GM10847 (cell line): ENCODE results near the gene RHBDD1.
A peak's percentile ranks its signal among the peaks of the same experiment; 100 is the strongest.

ENCODE experiments used
- POLR2A ChIP-seq: IDR thresholded peaks from 2 replicates; pipeline ENCODE4 v1.6.1; 2011; ENCODE audit not compliant: insufficient read length; ENCODE audit errors: extremely low read depth

The RHBDD1 gene

DNA sequence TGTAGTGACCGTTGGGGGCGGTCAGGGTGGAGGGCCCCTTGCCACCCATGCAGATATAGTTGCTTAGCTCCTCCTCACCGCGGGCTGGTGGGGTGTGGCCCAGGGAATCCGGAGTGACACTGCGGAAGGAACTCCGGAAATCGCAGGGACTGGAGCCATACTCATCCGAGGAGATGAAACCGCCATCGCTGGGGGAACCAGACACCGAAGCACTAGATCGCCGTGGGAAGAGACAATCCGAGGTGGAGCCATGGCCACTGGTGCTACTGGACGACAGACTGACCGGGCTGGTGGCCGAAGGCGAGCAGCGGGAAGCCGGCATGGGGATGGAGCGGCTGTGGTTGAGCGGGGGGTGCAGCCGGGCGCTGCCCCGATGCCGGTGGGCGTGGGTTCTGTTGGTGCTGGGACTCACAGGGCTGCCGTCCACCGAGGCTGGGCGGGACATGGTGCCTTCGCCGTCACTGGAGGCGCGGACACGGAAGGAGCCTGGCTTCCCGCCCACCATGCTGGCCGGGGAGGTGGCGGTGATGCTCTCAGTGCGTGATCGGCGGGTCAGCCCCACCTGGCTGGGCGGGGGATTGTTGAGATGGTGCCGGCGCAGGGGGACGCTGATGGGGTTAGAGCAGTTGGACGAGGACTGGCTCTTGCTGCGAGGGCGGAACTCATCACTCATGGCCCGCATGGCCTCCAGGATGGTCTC lies 38.4 kb upstream of the RHBDD1 start:
- no peak for TF ChIP-seq POLR2A

DNA sequence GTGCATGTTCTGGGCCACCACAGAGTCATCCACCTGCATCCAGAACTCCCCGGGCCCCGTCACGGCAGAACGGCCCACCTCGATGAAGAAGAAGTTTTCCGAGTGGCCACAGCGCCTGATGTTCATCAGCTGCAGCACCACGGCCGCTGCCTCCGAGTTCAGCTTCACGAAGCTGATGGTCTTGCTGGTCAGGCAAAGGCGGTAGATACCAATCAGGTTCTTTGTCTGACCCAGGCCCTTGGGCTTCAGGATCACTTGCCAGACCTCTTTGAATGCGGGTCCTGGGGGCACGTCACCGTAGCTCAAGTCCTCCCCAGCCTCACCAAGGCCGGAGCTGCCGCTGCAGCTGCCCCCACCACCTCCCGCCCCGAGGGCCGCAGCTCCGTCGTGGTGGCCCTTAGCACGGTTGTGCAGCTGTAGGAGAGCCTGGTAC lies 37.8 kb upstream of the RHBDD1 start:
- no peak for TF ChIP-seq POLR2A

DNA sequence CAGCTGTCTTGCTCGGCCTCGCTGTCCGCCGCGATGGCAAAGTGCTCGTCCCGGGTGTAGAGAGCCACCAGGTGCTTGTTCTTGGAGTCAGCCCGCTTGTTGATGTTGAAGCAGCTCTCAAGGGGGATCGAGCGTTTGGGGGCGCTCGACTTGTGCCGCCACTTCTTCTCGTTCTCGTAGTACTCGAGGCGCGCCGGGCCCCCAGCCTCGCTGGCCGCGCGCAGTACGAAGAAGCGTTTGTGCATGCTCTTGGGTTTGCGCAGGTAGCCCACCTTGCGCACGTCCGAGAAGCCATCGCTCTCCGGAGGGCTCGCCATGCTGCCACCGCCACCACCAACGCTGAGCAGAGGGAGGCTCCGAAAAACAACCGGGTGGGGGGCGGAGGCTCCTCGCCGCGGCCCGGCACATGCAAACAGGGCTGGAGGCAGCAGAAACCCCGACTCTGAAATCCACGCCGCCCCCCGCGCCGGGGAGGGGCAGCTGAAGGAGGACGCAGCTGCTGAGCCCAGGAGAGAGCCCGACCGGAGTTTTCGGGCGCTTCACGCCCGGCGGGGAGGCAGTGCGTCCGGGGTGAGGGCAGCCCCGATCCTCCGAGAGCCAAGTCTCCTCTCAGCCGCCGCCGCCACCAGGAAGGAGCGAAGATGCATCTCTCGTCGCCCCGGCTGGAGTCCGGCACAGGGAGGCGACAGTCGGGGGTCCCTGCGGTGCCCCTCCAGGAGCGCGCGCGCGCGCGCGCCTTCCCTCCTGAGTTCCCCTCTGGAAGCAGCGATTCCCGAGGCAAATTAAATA lies 37.2 kb upstream of the RHBDD1 start:
- no peak for TF ChIP-seq POLR2A

GRCh38 chr2:226799211-226799975 lies 36.5 kb upstream of the RHBDD1 start, which contains the start of gene IRS1:
Gene IRS1 (minus strand): TSS chr2:226799820. CDS start chr2:226798738, 1,082 bp downstream.
- TF ChIP-seq POLR2A, result no peak

DNA sequence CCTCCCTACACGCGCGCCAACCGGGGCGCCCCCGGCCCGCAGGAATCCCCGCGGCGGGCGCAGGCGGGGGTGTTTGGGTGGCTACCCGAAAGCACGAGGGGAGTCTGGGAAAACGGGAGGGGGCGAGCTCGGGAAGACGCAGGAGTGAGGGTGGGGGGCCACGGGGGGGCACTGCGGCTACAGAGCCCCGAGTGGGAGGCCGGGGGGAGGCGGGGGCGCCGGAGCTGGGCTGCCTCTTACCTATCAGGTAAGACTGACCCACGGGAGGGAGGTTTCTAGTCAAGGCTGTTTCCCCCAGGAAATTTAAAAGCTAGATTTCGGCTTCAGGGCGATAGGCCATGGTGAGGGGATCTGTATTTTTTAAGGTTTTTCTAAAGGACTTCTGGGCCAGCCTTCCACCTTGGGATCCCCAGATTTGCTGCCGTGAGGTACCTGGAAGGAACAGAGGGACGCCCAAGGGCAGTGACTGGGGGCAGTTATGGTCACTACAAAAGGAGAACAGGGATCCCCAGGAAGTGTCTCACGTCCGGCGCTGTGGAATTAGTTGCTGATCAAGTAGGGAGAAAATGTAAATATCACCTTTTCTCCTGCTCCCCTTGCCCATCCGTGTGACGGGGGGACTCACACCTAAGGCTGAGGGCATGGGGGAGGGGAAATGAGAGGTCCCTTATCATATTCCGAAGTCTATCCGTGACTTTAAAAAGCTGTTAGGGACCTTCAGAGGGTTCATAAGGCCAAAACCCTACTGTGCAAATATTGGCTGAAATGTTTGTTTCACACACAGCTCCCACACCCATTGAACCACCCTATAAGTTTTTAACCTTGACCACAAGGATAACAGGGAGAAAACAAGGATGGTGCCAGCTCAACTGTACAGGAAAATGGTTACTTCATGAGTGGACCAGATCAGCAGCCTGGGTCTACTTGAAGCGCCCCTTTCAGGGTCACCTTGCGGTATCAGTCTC lies 35.6 kb upstream of the RHBDD1 start:
- no peak for TF ChIP-seq POLR2A

GRCh38 chr2:226800941-226801784 lies 34.7 kb upstream of the RHBDD1 start:
- TF ChIP-seq POLR2A, result peak; percentile 56

DNA sequence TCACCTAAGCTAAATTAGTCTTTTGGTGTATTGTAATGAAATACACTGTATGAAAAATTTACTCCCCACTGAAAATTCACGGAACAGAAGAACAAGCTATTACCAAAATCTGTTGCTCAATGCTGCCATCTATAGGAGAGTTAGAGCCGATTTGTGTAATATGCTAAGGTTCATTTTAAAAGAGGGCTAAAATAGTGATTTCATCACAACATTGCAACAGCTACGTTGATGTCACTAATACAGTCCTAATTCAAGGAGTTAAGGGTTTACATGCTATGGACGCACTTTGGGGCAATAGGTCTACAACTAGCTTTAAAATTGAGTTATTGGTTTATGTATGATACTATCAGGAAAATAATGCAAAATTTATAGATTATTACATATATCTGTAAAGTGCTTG lies 33.3 kb upstream of the RHBDD1 start:
- no peak for TF ChIP-seq POLR2A

GRCh38 chr2:226803410-226803809 lies 32.4 kb upstream of the RHBDD1 start:
- no peak for TF ChIP-seq POLR2A

GRCh38 chr2:226813148-226813701 lies 22.6 kb upstream of the RHBDD1 start:
- TF ChIP-seq POLR2A, result no peak

GRCh38 chr2:226818930-226819329 lies 16.9 kb upstream of the RHBDD1 start:
- no peak for TF ChIP-seq POLR2A

GRCh38 chr2:226825056-226825455 lies 10.8 kb upstream of the RHBDD1 start:
- TF ChIP-seq POLR2A, result no peak

- no peak for TF ChIP-seq POLR2A
Observed at GRCh38 chr2:226828191-226828590, 7.7 kb upstream of the RHBDD1 start.
